Neural progenitor cell (in vitro differentiated cells): Measurements from ENCODE around the gene PAXX. TPM values are rescaled to one million over a fixed set of nuclear protein-coding genes. Genes with fewer than 3 reads are reported as not detected.

Experiments used
- DNase-seq: peaks from one replicate; pipeline ENCODE4 v3.0.0-alpha.2; 2016; ENCODE audit warnings: low spot score
- H2AFZ ChIP-seq: fragments of 200-600 bp; sonication (generic); replicated peaks from 2 replicates; pipeline ENCODE4 v1.6.1; 2016; ENCODE audit warnings: antibody characterized with exemption
- H3F3A ChIP-seq: fragments of 200-600 bp; sonication (generic); 2 replicates; pipeline ENCODE4 v1.6.1; 2016; ENCODE audit warnings: antibody characterized with exemption, low read depth
- H3K27ac ChIP-seq: fragments of 200-600 bp; sonication (generic); 2 replicates; pipeline ENCODE4 v1.5.1; 2016; ENCODE audit warnings: mild to moderate bottlenecking
- H3K27me3 ChIP-seq: fragments of 200-600 bp; sonication (generic); 2 replicates; pipeline ENCODE4 v1.6.1; 2016; ENCODE audit warnings: mild to moderate bottlenecking, moderate library complexity
- H3K36me3 ChIP-seq: fragments of 200-600 bp; sonication (generic); 2 replicates; pipeline ENCODE4 v1.5.1; 2016
- H3K4me1 ChIP-seq: fragments of 200-600 bp; sonication (generic); 2 replicates; pipeline ENCODE4 v1.6.1; 2016; ENCODE audit warnings: mixed run types
- H3K4me2 ChIP-seq: fragments of 200-600 bp; sonication (generic); 2 replicates; pipeline ENCODE4 v1.6.1; 2016
- H3K4me3 ChIP-seq: fragments of 200-600 bp; sonication (generic); 2 replicates; pipeline ENCODE4 v1.5.1; 2016
- H3K79me2 ChIP-seq: fragments of 200-600 bp; sonication (generic); 2 replicates; pipeline ENCODE4 v1.6.1; 2016; ENCODE audit warnings: low read depth
- H3K9ac ChIP-seq: fragments of 200-600 bp; sonication (generic); 2 replicates; pipeline ENCODE4 v1.6.1; 2016
- H3K9me3 ChIP-seq: fragments of 200-600 bp; sonication (generic); 2 replicates; pipeline ENCODE4 v1.5.1; 2016; ENCODE audit warnings: low read depth
- H4K20me1 ChIP-seq: fragments of 200-600 bp; sonication (generic); 2 replicates; pipeline ENCODE4 v1.6.1; 2016; ENCODE audit warnings: low read depth
- H3K27ac Mint-ChIP-seq: 3 replicates; pipeline ENCODE4 v1.8.0; 2021; ENCODE audit warnings: mixed read lengths
- H3K27me3 Mint-ChIP-seq: 2 replicates; pipeline ENCODE4 v1.8.0; 2022; ENCODE audit warnings: low read depth, mild to moderate bottlenecking, inconsistent platforms, moderate library complexity, mixed read lengths; ENCODE audit not compliant: insufficient read depth
- H3K36me3 Mint-ChIP-seq: 3 replicates; pipeline ENCODE4 v1.8.0; 2021; ENCODE audit warnings: mixed read lengths
- H3K4me1 Mint-ChIP-seq: 3 replicates; pipeline ENCODE4 v1.8.0; 2021; ENCODE audit warnings: mixed read lengths
- H3K4me3 Mint-ChIP-seq: 3 replicates; pipeline ENCODE4 v1.8.0; 2021; ENCODE audit warnings: mild to moderate bottlenecking, moderate library complexity, mixed read lengths
- H3K9me3 Mint-ChIP-seq: 3 replicates; pipeline ENCODE4 v1.8.0; 2020; ENCODE audit warnings: mixed read lengths
- EZH2 ChIP-seq: fragments of 200-600 bp; sonication (generic); IDR thresholded peaks from 2 replicates; pipeline ENCODE4 v1.6.1; 2017; ENCODE audit warnings: antibody characterized with exemption, mild to moderate bottlenecking, moderate library complexity
- EZH2phosphoT487 ChIP-seq: fragments of 200-600 bp; sonication (generic); IDR thresholded peaks from 2 replicates; pipeline ENCODE4 v1.6.1; 2017; ENCODE audit warnings: antibody characterized with exemption
- total RNA-seq: library from RNA; depleted of rRNA; stranded (reverse); fragments of >200 nt; gene quantifications from 2 replicates; pipeline ENCODE4 v1.2.3, GENCODE V29; 2015; ENCODE audit warnings: low replicate concordance
- TF ChIP-seq, protein P1 (sequence below): fragments of 200-600 bp; sonication (generic); IDR thresholded peaks from 2 replicates; pipeline ENCODE4 v1.5.1; 2017; ENCODE audit warnings: antibody characterized with exemption, mild to moderate bottlenecking

Gene PAXX
- total RNA-seq, 1 donor from 2014 or later, result 31.5 TPM

DNA sequence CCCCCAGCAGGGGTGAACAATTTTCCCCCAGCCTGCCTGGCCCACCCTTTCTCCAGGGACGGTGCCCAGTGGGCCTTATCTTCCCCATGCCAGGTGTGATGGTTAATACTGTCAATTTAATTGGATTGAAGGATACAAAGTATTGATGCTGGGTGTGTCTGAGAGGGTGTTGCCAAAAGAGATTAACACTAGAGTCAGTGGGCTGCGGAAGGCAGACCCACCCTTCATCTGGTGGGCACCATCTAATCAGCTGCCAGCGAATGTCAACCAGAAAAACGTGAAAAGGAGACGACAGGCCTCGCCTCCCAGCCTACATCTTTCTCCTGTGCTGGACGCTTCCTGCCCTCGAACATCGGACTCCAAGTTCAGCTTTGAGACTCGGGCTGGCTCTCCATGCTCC lies 45.3 kb downstream of the PAXX start:
- H3F3A ChIP-seq, result peaks cover 6% of the 10 kb centered on the region
- no peaks in the 10 kb centered on the region for H3K36me3 Mint-ChIP-seq
- H4K20me1 ChIP-seq, result peaks cover 3% of the 10 kb centered on the region
- no peak for DNase-seq
- TF ChIP-seq EZH2, result no peak
- H3K4me2 ChIP-seq, result no peak overlapping the region
- no peaks in the 10 kb centered on the region for H3K79me2 ChIP-seq
- H3K4me3 ChIP-seq, result no peak overlapping the region
- no peaks in the 10 kb centered on the region for H3K4me1 ChIP-seq
- H3K9me3 ChIP-seq, result no peaks in the 10 kb centered on the region
- H2AFZ ChIP-seq, result no peak overlapping the region
- no peak overlapping the region for H3K27ac ChIP-seq
- no peak overlapping the region for H3K27ac Mint-ChIP-seq
- no peak overlapping the region for H3K4me3 Mint-ChIP-seq
- H3K9me3 Mint-ChIP-seq, result no peaks in the 10 kb centered on the region
- no peaks in the 10 kb centered on the region for H3K4me1 Mint-ChIP-seq
- H3K27me3 Mint-ChIP-seq, result no peaks in the 10 kb centered on the region
- H3K9ac ChIP-seq, result no peak overlapping the region
- H3K27me3 ChIP-seq, result no peaks in the 10 kb centered on the region
- no peaks in the 10 kb centered on the region for H3K36me3 ChIP-seq

DNA sequence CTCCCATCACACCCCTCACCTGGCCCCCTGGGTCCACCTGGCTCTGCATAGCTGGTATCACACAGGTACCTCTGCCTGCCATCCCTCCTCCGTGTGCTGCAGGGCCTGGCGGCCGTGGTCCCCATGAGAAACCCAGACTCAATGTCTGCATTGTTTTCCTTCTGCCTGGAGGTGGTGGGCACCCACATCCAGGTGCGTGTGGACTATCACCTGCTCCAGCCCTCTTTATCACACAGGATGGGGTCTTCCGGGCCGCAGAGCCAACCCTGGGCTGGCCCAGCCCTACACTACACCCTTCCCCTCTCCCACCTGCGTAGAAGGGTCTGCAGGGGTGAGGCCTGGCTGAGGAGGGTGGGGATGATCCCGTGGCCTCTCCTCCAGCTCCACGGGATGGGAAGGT lies 46.7 kb downstream of the PAXX start:
- Histone ChIP-seq H3K36me3 (no peaks in the 10 kb centered on the region), H3K4me2 (no peak overlapping the region), H4K20me1 (peaks cover 17% of the 10 kb centered on the region), H3K79me2 (no peaks in the 10 kb centered on the region), H3K9ac (no peak overlapping the region), H3K9me3 (no peaks in the 10 kb centered on the region), H3K4me3 (no peak overlapping the region), H2AFZ (no peak overlapping the region), H3F3A (peaks cover 6% of the 10 kb centered on the region), H3K27ac (no peak overlapping the region), H3K27me3 (peaks cover 2% of the 10 kb centered on the region), H3K4me1 (no peaks in the 10 kb centered on the region)
- Mint-ChIP-seq H3K36me3 (no peaks in the 10 kb centered on the region), H3K27me3 (no peaks in the 10 kb centered on the region), H3K27ac (no peak overlapping the region), H3K9me3 (no peaks in the 10 kb centered on the region), H3K4me1 (no peaks in the 10 kb centered on the region), H3K4me3 (no peak overlapping the region)
- TF ChIP-seq, protein P1, sequence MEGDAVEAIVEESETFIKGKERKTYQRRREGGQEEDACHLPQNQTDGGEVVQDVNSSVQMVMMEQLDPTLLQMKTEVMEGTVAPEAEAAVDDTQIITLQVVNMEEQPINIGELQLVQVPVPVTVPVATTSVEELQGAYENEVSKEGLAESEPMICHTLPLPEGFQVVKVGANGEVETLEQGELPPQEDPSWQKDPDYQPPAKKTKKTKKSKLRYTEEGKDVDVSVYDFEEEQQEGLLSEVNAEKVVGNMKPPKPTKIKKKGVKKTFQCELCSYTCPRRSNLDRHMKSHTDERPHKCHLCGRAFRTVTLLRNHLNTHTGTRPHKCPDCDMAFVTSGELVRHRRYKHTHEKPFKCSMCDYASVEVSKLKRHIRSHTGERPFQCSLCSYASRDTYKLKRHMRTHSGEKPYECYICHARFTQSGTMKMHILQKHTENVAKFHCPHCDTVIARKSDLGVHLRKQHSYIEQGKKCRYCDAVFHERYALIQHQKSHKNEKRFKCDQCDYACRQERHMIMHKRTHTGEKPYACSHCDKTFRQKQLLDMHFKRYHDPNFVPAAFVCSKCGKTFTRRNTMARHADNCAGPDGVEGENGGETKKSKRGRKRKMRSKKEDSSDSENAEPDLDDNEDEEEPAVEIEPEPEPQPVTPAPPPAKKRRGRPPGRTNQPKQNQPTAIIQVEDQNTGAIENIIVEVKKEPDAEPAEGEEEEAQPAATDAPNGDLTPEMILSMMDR, result no peak
- TF ChIP-seq EZH2phosphoT487, result no peak
- DNase-seq, result no peak

DNA sequence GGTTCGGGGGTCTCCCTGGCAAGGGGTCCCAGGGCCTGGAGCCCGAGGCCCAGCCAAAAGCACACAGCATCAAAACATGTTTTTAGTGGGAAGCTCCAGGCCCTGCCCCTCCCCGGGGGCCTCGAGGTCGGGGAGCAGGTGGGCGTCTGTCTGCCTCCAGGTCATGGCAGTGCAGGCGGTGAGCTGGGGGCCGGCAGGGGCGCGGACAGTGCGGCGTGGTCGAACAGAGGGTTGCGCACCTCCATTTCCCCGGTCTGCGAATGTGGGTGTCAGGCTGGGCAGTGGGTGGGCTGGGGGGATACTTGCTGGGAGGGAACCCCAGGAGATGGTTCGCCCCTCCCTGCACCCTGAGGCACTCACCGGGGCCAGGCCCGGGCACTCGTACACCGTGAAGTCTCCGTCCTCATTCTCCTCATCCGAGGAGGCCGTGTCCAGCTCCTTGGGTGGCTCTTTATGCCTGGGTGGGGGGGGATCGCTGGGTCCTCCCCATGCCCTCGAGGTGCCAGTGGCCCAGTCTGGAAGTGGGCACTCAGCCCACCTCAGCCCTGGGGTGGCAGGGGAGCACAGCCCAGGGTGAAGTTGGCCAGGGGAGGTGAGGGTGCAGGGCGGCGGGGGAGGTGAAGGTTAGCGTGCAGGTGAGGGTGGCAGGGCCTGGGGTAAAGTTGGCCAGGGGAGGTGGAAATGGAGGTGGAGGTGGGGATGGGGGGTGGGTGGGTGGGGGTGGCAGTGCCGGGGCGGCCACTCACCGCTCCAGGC lies 47.6 kb downstream of the PAXX start:
- no peak overlapping the region for H3K4me3 Mint-ChIP-seq
- Histone ChIP-seq H3K4me1 (peaks cover under 1% of the 10 kb centered on the region), H3K4me2 (no peak overlapping the region), H3K9ac (no peak overlapping the region), H3K27me3 (peaks cover 11% of the 10 kb centered on the region), H3K4me3 (no peak overlapping the region), H4K20me1 (peaks cover 26% of the 10 kb centered on the region), H3K9me3 (no peaks in the 10 kb centered on the region), H3F3A (peaks cover 5% of the 10 kb centered on the region), H3K36me3 (no peaks in the 10 kb centered on the region), H3K79me2 (no peaks in the 10 kb centered on the region), H3K27ac (no peak overlapping the region), H2AFZ (no peak overlapping the region)
- no peak overlapping the region for H3K27ac Mint-ChIP-seq
- no peak for DNase-seq
- H3K36me3 Mint-ChIP-seq, result no peaks in the 10 kb centered on the region
- H3K9me3 Mint-ChIP-seq, result no peaks in the 10 kb centered on the region
- peaks cover 2% of the 10 kb centered on the region for H3K4me1 Mint-ChIP-seq
- TF ChIP-seq EZH2 (no peak), EZH2phosphoT487 (no peak)
- TF ChIP-seq, protein P1, result no peak
- peaks cover 1% of the 10 kb centered on the region for H3K27me3 Mint-ChIP-seq

DNA sequence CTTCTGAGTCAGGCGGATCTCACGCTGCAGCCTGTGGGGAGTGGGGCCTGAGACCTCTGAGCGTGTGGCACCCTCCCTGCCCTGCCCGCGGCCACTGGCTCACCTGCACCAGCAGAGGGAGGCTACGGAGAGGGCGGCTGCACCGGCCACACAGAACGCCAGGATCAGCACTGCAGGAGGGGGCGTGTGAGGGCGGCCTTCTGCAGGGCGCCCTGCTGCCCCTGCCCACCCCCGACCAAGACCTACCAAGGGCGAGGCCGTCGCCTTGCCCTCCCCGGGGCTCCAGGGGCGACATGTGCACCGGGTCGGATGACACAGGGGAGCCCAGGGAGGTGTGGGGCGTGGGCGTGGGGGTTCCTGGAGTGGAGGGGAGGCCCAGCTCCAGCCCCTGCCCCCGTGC lies 48.3 kb downstream of the PAXX start:
- no peaks in the 10 kb centered on the region for H3K36me3 Mint-ChIP-seq
- no peak overlapping the region for H3K4me3 ChIP-seq
- TF ChIP-seq EZH2phosphoT487, result no peak
- TF ChIP-seq EZH2, result no peak
- TF ChIP-seq, protein P1, result no peak
- no peaks in the 10 kb centered on the region for H3K79me2 ChIP-seq
- DNase-seq, result no peak
- H3K4me2 ChIP-seq, result no peak overlapping the region
- no peaks in the 10 kb centered on the region for H3K9me3 ChIP-seq
- no peaks in the 10 kb centered on the region for H3K9me3 Mint-ChIP-seq
- H3K4me3 Mint-ChIP-seq, result no peak overlapping the region
- H3K27me3 ChIP-seq, result peaks cover 19% of the 10 kb centered on the region
- H3F3A ChIP-seq, result peaks cover 5% of the 10 kb centered on the region
- H3K27ac Mint-ChIP-seq, result no peak overlapping the region
- H2AFZ ChIP-seq, result no peak overlapping the region
- peaks cover 5% of the 10 kb centered on the region for H3K27me3 Mint-ChIP-seq
- H4K20me1 ChIP-seq, result peaks cover 32% of the 10 kb centered on the region
- peaks cover 6% of the 10 kb centered on the region for H3K4me1 ChIP-seq
- H3K36me3 ChIP-seq, result no peaks in the 10 kb centered on the region
- H3K27ac ChIP-seq, result no peak overlapping the region
- no peak overlapping the region for H3K9ac ChIP-seq
- peaks cover 4% of the 10 kb centered on the region for H3K4me1 Mint-ChIP-seq
